ENCODE measurements around the gene CHRNB2. TPM values are rescaled to one million over a fixed set of nuclear protein-coding genes. Genes with fewer than 3 reads are reported as not detected.
A peak's percentile ranks its signal among the peaks of the same experiment; 100 is the strongest.

The CHRNB2 gene
- total and polyA plus RNA-seq, 9 of the 15 experiments (the other 6 are each of a cell fraction or from before 2014, with no cell fraction given) = 0.01 TPM; not detected in 8

DNA sequence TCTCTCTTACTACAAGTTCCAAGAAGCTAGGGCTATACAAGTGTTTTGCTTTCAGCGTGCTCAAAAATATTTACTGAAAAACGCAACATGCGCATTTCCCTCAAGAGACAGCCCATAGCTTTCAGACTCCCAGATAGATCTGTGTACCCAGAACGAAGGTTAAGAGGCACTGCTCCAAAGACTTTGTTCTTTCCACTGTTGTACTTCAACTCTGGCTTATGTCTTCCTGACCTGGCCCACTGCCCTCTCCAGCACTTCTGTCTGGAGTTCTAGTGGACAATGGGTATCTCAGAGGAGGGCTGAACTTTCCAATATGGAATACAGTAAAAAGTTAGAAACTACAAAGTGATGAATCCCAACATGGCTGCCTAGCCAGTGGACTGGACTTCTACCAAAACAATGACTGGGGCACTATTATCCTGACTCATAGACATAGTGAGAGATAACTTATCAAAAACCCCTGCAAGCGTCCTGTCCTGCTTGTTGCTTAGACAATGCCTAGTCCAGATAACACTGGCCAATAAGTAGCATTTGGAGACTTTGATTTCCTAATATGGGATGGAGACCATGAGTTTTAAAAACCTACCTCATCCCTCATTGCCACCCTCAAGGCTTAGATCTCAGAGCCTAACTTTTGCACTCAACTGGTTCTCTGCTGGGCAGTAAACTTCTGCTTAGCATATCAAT is 49.2 kb downstream of the CHRNB2 start (continued):
- TF ChIP-seq TCF3 (CRISPR knock-in tag; IDR thresholded peaks at IDR 0.05) (peak; percentile 47), HDAC2 (IDR thresholded peaks at IDR 0.05) (peak; percentile 54; the same call in 1 of the 2 replicates), ZFP30 (CRISPR knock-in tag; IDR thresholded peaks at IDR 0.05; ENCODE audit: borderline replicate concordance) (no peak), TEAD4 (IDR thresholded peaks at IDR 0.05; ENCODE audit: low read length) (0 out of 2 replicates have a peak, but pooled peaks have one; percentile 22), TEAD4 (CRISPR knock-in tag; IDR thresholded peaks at IDR 0.05; ENCODE audit: borderline replicate concordance) (no peak), PHB2 (IDR thresholded peaks at IDR 0.05; ENCODE audit: low read depth) (no peak), HDGF (IDR thresholded peaks at IDR 0.05) (no peak), TAF1 (IDR thresholded peaks at IDR 0.05; ENCODE audit: control insufficient read depth, extremely low read depth, insufficient read depth, low read length, severe bottlenecking) (no peak), NRF1 (conservative IDR thresholded peaks at IDR 0.05 in 1 of 2, IDR thresholded peaks at IDR 0.05 in 1 of 2) (no peak; a peak in 1 of 4 replicates), CC2D1A (IDR thresholded peaks at IDR 0.05) (no peak), NFIC (IDR thresholded peaks at IDR 0.05) (no peak), POLR2G (IDR thresholded peaks at IDR 0.05; ENCODE audit: low read depth, low read length) (no peak), RBBP5 (IDR thresholded peaks at IDR 0.05; ENCODE audit: borderline replicate concordance, insufficient read depth, low read length, poor library complexity, severe bottlenecking) (no peak), DDX20 (tag; IDR thresholded peaks at IDR 0.05; ENCODE audit: low read depth) (no peak), RBM25 (IDR thresholded peaks at IDR 0.05; ENCODE audit: low read depth, low read length, severe bottlenecking) (no peak)
- TF ChIP-seq, protein P1, sequence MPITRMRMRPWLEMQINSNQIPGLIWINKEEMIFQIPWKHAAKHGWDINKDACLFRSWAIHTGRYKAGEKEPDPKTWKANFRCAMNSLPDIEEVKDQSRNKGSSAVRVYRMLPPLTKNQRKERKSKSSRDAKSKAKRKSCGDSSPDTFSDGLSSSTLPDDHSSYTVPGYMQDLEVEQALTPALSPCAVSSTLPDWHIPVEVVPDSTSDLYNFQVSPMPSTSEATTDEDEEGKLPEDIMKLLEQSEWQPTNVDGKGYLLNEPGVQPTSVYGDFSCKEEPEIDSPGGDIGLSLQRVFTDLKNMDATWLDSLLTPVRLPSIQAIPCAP (CRISPR knock-in tag; IDR thresholded peaks at IDR 0.05; ENCODE audit: borderline replicate concordance) = no peak
- TF ChIP-seq, protein P2, sequence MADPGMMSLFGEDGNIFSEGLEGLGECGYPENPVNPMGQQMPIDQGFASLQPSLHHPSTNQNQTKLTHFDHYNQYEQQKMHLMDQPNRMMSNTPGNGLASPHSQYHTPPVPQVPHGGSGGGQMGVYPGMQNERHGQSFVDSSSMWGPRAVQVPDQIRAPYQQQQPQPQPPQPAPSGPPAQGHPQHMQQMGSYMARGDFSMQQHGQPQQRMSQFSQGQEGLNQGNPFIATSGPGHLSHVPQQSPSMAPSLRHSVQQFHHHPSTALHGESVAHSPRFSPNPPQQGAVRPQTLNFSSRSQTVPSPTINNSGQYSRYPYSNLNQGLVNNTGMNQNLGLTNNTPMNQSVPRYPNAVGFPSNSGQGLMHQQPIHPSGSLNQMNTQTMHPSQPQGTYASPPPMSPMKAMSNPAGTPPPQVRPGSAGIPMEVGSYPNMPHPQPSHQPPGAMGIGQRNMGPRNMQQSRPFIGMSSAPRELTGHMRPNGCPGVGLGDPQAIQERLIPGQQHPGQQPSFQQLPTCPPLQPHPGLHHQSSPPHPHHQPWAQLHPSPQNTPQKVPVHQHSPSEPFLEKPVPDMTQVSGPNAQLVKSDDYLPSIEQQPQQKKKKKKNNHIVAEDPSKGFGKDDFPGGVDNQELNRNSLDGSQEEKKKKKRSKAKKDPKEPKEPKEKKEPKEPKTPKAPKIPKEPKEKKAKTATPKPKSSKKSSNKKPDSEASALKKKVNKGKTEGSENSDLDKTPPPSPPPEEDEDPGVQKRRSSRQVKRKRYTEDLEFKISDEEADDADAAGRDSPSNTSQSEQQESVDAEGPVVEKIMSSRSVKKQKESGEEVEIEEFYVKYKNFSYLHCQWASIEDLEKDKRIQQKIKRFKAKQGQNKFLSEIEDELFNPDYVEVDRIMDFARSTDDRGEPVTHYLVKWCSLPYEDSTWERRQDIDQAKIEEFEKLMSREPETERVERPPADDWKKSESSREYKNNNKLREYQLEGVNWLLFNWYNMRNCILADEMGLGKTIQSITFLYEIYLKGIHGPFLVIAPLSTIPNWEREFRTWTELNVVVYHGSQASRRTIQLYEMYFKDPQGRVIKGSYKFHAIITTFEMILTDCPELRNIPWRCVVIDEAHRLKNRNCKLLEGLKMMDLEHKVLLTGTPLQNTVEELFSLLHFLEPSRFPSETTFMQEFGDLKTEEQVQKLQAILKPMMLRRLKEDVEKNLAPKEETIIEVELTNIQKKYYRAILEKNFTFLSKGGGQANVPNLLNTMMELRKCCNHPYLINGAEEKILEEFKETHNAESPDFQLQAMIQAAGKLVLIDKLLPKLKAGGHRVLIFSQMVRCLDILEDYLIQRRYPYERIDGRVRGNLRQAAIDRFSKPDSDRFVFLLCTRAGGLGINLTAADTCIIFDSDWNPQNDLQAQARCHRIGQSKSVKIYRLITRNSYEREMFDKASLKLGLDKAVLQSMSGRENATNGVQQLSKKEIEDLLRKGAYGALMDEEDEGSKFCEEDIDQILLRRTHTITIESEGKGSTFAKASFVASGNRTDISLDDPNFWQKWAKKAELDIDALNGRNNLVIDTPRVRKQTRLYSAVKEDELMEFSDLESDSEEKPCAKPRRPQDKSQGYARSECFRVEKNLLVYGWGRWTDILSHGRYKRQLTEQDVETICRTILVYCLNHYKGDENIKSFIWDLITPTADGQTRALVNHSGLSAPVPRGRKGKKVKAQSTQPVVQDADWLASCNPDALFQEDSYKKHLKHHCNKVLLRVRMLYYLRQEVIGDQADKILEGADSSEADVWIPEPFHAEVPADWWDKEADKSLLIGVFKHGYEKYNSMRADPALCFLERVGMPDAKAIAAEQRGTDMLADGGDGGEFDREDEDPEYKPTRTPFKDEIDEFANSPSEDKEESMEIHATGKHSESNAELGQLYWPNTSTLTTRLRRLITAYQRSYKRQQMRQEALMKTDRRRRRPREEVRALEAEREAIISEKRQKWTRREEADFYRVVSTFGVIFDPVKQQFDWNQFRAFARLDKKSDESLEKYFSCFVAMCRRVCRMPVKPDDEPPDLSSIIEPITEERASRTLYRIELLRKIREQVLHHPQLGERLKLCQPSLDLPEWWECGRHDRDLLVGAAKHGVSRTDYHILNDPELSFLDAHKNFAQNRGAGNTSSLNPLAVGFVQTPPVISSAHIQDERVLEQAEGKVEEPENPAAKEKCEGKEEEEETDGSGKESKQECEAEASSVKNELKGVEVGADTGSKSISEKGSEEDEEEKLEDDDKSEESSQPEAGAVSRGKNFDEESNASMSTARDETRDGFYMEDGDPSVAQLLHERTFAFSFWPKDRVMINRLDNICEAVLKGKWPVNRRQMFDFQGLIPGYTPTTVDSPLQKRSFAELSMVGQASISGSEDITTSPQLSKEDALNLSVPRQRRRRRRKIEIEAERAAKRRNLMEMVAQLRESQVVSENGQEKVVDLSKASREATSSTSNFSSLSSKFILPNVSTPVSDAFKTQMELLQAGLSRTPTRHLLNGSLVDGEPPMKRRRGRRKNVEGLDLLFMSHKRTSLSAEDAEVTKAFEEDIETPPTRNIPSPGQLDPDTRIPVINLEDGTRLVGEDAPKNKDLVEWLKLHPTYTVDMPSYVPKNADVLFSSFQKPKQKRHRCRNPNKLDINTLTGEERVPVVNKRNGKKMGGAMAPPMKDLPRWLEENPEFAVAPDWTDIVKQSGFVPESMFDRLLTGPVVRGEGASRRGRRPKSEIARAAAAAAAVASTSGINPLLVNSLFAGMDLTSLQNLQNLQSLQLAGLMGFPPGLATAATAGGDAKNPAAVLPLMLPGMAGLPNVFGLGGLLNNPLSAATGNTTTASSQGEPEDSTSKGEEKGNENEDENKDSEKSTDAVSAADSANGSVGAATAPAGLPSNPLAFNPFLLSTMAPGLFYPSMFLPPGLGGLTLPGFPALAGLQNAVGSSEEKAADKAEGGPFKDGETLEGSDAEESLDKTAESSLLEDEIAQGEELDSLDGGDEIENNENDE (IDR thresholded peaks at IDR 0.05; ENCODE audit: low read depth, low read length) = no peak
